Hepatocyte (in vitro differentiated cells): ENCODE measurements around the gene TRIM10. TPM values are rescaled to one million over a fixed set of nuclear protein-coding genes. Genes with fewer than 3 reads are reported as not detected.

Experiments used
- DNase-seq: peaks from one replicate; pipeline ENCODE4 v3.0.0-alpha.2; 2016; ENCODE audit warnings: low spot score
- H2AFZ ChIP-seq: fragments of 200-600 bp; sonication (generic); 2 replicates; pipeline ENCODE4 v1.6.0; 2016; ENCODE audit warnings: antibody characterized with exemption, mild to moderate bottlenecking
- H3K27ac ChIP-seq: fragments of 200-600 bp; sonication (generic); 2 replicates; pipeline ENCODE4 v1.5.1; 2016; ENCODE audit warnings: mild to moderate bottlenecking
- H3K27me3 ChIP-seq: fragments of 200-600 bp; sonication (generic); 2 replicates; pipeline ENCODE4 v1.6.1; 2016
- H3K36me3 ChIP-seq: fragments of 200-600 bp; sonication (generic); replicated peaks from 2 replicates; pipeline ENCODE4 v1.5.1; 2016; ENCODE audit warnings: low read depth; ENCODE audit not compliant: insufficient read depth
- H3K4me1 ChIP-seq: fragments of 200-600 bp; sonication (generic); 2 replicates; pipeline ENCODE4 v1.5.1; 2016; ENCODE audit warnings: mild to moderate bottlenecking, moderate library complexity; ENCODE audit not compliant: insufficient read depth
- H3K4me2 ChIP-seq: fragments of 200-600 bp; sonication (generic); 2 replicates; pipeline ENCODE4 v1.6.0; 2016
- H3K4me3 ChIP-seq: fragments of 200-600 bp; sonication (generic); 2 replicates; pipeline ENCODE4 v1.5.1; 2016; ENCODE audit warnings: mild to moderate bottlenecking
- H3K79me2 ChIP-seq: fragments of 200-600 bp; sonication (generic); 2 replicates; pipeline ENCODE4 v1.6.0; 2017; ENCODE audit warnings: mild to moderate bottlenecking
- H3K9me2 ChIP-seq: fragments of 200-600 bp; sonication (generic); replicated peaks from 2 replicates; pipeline ENCODE4 v1.6.0; 2017; ENCODE audit warnings: mild to moderate bottlenecking; ENCODE audit not compliant: insufficient read depth
- H3K9me3 ChIP-seq: fragments of 200-600 bp; sonication (generic); 2 replicates; pipeline ENCODE4 v1.5.1; 2016; ENCODE audit warnings: low read depth, mild to moderate bottlenecking
- H4K20me1 ChIP-seq: fragments of 200-600 bp; sonication (generic); 2 replicates; pipeline ENCODE4 v1.6.0; 2016; ENCODE audit warnings: mild to moderate bottlenecking; ENCODE audit not compliant: insufficient read depth, poor library complexity, severe bottlenecking
- EZH2 ChIP-seq: fragments of 200-600 bp; sonication (generic); IDR thresholded peaks from 2 replicates; pipeline ENCODE4 v1.6.1; 2016; ENCODE audit warnings: antibody characterized with exemption, mild to moderate bottlenecking, borderline replicate concordance
- EZH2phosphoT487 ChIP-seq: fragments of 200-600 bp; sonication (generic); IDR thresholded peaks from one replicate; pipeline ENCODE4 v1.6.1; 2018; ENCODE audit warnings: antibody characterized with exemption, mild to moderate bottlenecking, low read depth, moderate library complexity; ENCODE audit not compliant: unreplicated experiment, severe bottlenecking
- WGBS: methylation state at CpG from one replicate; pipeline ENCODE4 v1.1.6; 2016; ENCODE audit warnings: low lambda C conversion rate; ENCODE audit errors: missing lambda C conversion rate; 5-methylcytosine and 5-hydroxymethylcytosine counted together
- polyA plus RNA-seq: library from polyadenylated mRNA; unstranded; fragments of >200 nt; fragmentation: Nextera tagmentation; extraction: Ambion mirVana; gene quantifications from 2 replicates; pipeline ENCODE4 v1.2.1, GENCODE V29; 2016
- total RNA-seq: library from RNA; depleted of rRNA; stranded (reverse); fragments of >200 nt; gene quantifications from 2 replicates; pipeline ENCODE4 v1.2.3, GENCODE V29; 2014
- TF ChIP-seq, protein P1 (sequence below): fragments of 200-600 bp; sonication (generic); IDR thresholded peaks from 2 replicates; pipeline ENCODE4 v1.5.1; 2016; ENCODE audit warnings: antibody characterized with exemption, mild to moderate bottlenecking; ENCODE audit not compliant: poor library complexity

TRIM10 gene
- total and polyA plus RNA-seq, 2 experiments from 2014 or later, result 0.27 to 1.1 TPM

DNA sequence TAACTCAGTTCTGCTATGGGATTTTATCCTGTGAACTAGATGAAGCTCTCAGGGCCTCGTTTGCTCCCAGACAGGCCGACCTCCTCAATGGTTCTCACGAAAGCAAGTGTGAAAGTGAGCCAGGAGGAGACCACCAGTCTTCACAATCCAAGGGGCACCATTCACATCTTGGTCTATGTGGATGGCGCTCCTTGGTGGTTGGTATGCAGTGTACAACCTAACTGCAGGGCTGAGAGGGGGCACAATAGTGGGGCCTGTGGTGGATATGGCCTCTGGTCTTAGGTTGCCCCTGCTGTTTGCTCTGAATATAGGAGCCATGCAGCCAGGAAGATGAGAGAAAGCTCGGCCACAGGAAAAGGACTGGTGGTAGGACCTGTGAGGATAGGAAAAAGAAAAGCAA is 27.5 kb upstream of the TRIM10 start:
- H3K4me1 ChIP-seq, result no peaks in the 10 kb centered on the region
- H3K36me3 ChIP-seq, result no peaks in the 10 kb centered on the region
- H4K20me1 ChIP-seq, result no peaks in the 10 kb centered on the region
- no peaks in the 10 kb centered on the region for H3K79me2 ChIP-seq
- TF ChIP-seq, protein P1, sequence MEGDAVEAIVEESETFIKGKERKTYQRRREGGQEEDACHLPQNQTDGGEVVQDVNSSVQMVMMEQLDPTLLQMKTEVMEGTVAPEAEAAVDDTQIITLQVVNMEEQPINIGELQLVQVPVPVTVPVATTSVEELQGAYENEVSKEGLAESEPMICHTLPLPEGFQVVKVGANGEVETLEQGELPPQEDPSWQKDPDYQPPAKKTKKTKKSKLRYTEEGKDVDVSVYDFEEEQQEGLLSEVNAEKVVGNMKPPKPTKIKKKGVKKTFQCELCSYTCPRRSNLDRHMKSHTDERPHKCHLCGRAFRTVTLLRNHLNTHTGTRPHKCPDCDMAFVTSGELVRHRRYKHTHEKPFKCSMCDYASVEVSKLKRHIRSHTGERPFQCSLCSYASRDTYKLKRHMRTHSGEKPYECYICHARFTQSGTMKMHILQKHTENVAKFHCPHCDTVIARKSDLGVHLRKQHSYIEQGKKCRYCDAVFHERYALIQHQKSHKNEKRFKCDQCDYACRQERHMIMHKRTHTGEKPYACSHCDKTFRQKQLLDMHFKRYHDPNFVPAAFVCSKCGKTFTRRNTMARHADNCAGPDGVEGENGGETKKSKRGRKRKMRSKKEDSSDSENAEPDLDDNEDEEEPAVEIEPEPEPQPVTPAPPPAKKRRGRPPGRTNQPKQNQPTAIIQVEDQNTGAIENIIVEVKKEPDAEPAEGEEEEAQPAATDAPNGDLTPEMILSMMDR, result no peak
- TF ChIP-seq EZH2 (no peak), EZH2phosphoT487 (no peak)
- H2AFZ ChIP-seq, result no peak overlapping the region
- H3K9me2 ChIP-seq, result no peaks in the 10 kb centered on the region
- 99% methylated on average over 5 of the region's 5 CpGs for WGBS
- DNase-seq, result no peak
- no peak overlapping the region for H3K27ac ChIP-seq
- H3K9me3 ChIP-seq, result no peaks in the 10 kb centered on the region
- no peaks in the 10 kb centered on the region for H3K27me3 ChIP-seq
- H3K4me3 ChIP-seq, result no peak overlapping the region
- no peak overlapping the region for H3K4me2 ChIP-seq

DNA sequence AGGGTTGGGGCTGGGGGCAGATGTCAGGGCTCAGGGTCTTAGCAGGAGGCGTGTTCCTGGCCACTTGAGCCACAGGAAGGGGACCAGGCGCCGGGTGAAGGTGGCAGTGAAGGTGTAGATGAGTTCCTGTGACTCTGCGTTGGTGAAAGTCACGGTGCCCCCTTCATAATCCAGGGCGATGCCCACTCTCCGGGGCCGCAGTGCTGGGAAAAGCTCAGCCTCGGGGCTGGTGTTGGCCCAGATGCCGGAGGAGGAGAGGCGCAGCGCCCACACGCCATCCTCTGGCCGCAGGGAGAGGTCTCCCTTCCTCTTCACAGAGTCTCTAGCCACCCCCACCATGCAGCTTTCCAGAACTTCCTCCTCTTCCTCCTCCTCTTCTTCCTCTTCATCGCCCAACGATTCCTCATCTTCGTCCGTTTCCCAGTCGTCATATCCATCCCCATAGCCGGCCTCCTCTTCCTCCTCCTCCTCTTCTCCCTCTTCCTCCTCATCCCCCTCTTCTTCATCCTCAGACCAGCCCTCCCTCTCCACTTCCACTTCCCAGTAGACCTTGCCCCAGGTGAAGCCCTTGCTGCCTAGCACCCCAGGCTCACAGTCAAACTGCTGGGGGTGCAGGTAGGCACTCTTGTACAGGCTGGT is 25.0 kb upstream of the TRIM10 start:
- no peaks in the 10 kb centered on the region for H3K9me2 ChIP-seq
- no peaks in the 10 kb centered on the region for H3K79me2 ChIP-seq
- no peak overlapping the region for H3K4me3 ChIP-seq
- no peak for TF ChIP-seq EZH2
- TF ChIP-seq, protein P1, result no peak
- TF ChIP-seq EZH2phosphoT487, result no peak
- H3K27me3 ChIP-seq, result no peaks in the 10 kb centered on the region
- no peaks in the 10 kb centered on the region for H3K36me3 ChIP-seq
- no peak overlapping the region for H3K4me2 ChIP-seq
- H2AFZ ChIP-seq, result no peak overlapping the region
- H3K9me3 ChIP-seq, result no peaks in the 10 kb centered on the region
- no peak for DNase-seq
- no peak overlapping the region for H3K27ac ChIP-seq
- H3K4me1 ChIP-seq, result no peaks in the 10 kb centered on the region
- 93% methylated on average over 19 of the region's 20 CpGs for WGBS
- no peaks in the 10 kb centered on the region for H4K20me1 ChIP-seq

DNA sequence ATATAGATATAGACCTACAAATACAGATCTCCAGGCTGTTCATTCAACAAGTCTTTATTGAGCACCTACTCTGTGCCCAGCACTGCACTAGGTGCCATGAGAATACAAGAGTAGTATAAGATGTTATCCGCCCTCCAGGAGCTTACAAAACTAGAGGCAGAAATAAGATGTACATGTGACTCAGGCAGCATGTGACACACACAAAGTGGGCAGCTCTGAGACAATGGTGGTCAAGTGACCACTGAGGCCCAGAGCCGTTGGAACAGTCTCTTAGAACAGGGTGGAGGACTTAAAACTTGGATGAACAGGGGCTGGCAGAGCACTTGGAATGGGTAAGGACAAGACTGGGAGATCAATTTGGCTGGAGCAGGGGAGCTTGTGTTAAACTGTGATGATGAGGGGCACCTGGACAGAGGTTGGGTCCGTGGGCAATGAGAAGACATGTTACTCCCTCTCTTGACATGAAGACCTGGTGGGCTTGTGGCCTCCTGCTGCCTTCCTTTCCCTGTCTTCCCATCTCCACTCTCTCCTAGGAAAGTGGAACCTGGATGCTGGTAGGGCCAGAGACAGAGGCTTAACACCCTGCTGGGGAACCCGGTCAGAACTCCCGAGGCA is 23.5 kb upstream of the TRIM10 start:
- H3K36me3 ChIP-seq, result no peaks in the 10 kb centered on the region
- no peak for TF ChIP-seq EZH2phosphoT487
- no peak for TF ChIP-seq EZH2
- TF ChIP-seq, protein P1, result no peak
- 99% methylated on average over 5 of the region's 5 CpGs for WGBS

More for the DNA sequence above, 23.5 kb upstream of the TRIM10 start:
- Histone ChIP-seq H3K9me2 (no peaks in the 10 kb centered on the region), H3K4me3 (no peak overlapping the region), H3K4me1 (no peaks in the 10 kb centered on the region), H3K27ac (no peak overlapping the region), H2AFZ (no peak overlapping the region), H3K4me2 (no peak overlapping the region), H3K79me2 (no peaks in the 10 kb centered on the region), H4K20me1 (no peaks in the 10 kb centered on the region), H3K27me3 (no peaks in the 10 kb centered on the region), H3K9me3 (peaks cover 2% of the 10 kb centered on the region)
- DNase-seq, result no peak
